Thyroid gland (tissue), 4 donors: ENCODE results near the gene CREB5. TPM values are rescaled to one million over a fixed set of nuclear protein-coding genes. Genes with fewer than 3 reads are reported as not detected.

Experiments used
- DNase-seq, 2 donors: peaks; one replicate each; pipeline ENCODE4 v3.0.0-alpha.2; 2019
- H3K27ac ChIP-seq, 3 donors: fragments of 200-600 bp; sonication (generic); 1 replicate in 2 of 3; 2 replicates in 1 of 3; pipeline ENCODE4 v1.5.1; 2016 to 2019; ENCODE audit warnings: mild to moderate bottlenecking in 1 of 3, moderate library complexity in 1 of 3
- H3K27me3 ChIP-seq: fragments of 200-600 bp; sonication (generic); one replicate; pipeline ENCODE4 v1.5.1; 2019
- H3K36me3 ChIP-seq, 2 donors: fragments of 200-600 bp; sonication (generic); one replicate each; pipeline ENCODE4 v1.5.1; 2016 to 2019
- H3K4me1 ChIP-seq, 2 donors: fragments of 200-600 bp; sonication (generic); one replicate each; pipeline ENCODE4 v1.5.1; 2017 to 2019
- H3K4me3 ChIP-seq, 3 donors: fragments of 200-600 bp; sonication (generic); replicated peaks in 1 of 3; 1 replicate in 2 of 3; 2 replicates in 1 of 3; pipeline ENCODE4 v1.5.1; 2016; ENCODE audit warnings: mild to moderate bottlenecking in 1 of 3
- H3K9me3 ChIP-seq: fragments of 200-600 bp; sonication (generic); one replicate; pipeline ENCODE4 v1.5.1; 2017
- POLR2A ChIP-seq, 2 donors: fragments of 450-650 bp; IDR thresholded peaks; one replicate each; pipeline ENCODE4 v1.6.1; 2017; ENCODE audit warnings: antibody characterized with exemption in 2 of 2, mild to moderate bottlenecking in 2 of 2, moderate library complexity in 1 of 2
- WGBS, 2 donors: methylation state at CpG; one replicate each; pipeline ENCODE4 v1.1.5; 2017; 5-methylcytosine and 5-hydroxymethylcytosine counted together
- intact Hi-C: fragments of 100-400 bp; cut with DNase I; formaldehyde crosslinking; loops from one replicate; pipeline ENCODE4 v1.15.1; 2023
- total RNA-seq, 4 donors: library from RNA; depleted of rRNA; stranded (reverse); fragments of >200 nt; gene quantifications; one replicate each; pipeline ENCODE4 v1.2.3, GENCODE V29; 2016
- TF ChIP-seq, protein P1 (sequence below), 6 experiments: fragments of 200-600 bp in 3 of 6; fragments of 450-650 bp in 3 of 6; sonication (generic) in 3 of 6; IDR thresholded peaks; one replicate each; pipeline ENCODE4 v1.5.1; 2016 to 2019; ENCODE audit warnings: antibody characterized with exemption in 6 of 6, mild to moderate bottlenecking in 2 of 6, inconsistent platforms in 1 of 6, moderate library complexity in 1 of 6

The CREB5 gene
- total RNA-seq, 4 donors from 2014 or later: 2.5 to 13.6 (median 6.5) TPM

DNA sequence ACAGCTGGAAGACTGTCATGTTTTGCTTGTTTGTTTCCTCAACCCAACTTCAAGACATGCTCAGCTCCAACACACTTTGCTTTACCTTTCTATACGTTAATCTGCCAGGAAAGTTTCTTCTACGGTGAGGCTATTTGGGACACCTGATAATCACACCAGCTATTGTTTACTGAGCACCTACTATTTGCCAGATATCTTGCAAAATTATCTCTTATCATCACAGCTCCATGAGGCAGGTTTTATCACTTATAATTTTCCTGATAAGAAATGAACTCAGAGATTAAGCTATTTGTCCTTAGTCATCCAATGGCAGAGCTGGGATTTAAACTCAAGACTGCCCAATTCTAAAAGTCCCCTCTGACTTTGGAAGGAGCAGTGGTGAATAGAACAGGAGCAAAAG, 117.4 kb downstream of the CREB5 start:
- no peak for TF ChIP-seq POLR2A (IDR thresholded peaks at IDR 0.05)
- TF ChIP-seq, protein P1, sequence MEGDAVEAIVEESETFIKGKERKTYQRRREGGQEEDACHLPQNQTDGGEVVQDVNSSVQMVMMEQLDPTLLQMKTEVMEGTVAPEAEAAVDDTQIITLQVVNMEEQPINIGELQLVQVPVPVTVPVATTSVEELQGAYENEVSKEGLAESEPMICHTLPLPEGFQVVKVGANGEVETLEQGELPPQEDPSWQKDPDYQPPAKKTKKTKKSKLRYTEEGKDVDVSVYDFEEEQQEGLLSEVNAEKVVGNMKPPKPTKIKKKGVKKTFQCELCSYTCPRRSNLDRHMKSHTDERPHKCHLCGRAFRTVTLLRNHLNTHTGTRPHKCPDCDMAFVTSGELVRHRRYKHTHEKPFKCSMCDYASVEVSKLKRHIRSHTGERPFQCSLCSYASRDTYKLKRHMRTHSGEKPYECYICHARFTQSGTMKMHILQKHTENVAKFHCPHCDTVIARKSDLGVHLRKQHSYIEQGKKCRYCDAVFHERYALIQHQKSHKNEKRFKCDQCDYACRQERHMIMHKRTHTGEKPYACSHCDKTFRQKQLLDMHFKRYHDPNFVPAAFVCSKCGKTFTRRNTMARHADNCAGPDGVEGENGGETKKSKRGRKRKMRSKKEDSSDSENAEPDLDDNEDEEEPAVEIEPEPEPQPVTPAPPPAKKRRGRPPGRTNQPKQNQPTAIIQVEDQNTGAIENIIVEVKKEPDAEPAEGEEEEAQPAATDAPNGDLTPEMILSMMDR (IDR thresholded peaks at IDR 0.05): no peak
- Histone ChIP-seq H3K4me1 (peaks cover 6 to 15% of the 10 kb centered on the region in 2 donors), H3K27ac (peak overlapping the region in 1 of 3 donors; percentile 26), H3K36me3 (no peaks in the 10 kb centered on the region), H3K27me3 (no peaks in the 10 kb centered on the region), H3K9me3 (no peaks in the 10 kb centered on the region), H3K4me3 (no peak overlapping the region)
- WGBS, 2 donors: 86% methylated on average over 2 of the region's 2 CpGs
- intact Hi-C loops: no loop called here
- no peak for DNase-seq

DNA sequence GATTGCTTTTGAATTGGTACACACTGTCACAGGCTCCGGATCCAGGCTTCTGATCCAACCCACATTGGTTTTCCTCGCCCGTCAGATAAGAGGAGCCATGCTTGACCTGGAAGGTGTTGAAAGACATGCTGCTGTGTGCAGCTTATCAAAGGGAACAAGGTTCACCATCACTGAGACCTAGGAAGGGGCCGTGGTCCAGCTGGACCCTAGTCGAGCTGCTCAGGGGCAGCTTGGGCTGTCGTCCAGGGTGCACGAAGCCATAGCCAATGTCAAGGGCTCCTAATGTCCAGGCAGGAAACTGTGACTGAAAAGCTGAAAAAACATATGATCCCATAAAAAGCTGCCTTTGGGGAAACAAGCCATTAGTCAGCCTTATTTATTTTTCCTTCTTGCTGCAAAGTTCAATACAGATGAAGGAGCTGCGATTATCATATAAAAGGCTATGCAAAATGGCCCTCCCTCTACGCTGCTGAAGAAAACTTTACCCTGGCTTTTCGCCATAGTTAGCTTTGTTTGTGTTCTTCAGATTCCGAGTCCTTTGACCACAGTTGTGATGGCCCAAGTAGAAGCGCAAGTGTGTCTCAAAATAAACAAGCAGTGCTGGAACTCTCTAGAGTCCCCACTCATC, 118.0 kb downstream of the CREB5 start:
- TF ChIP-seq, protein P1 (IDR thresholded peaks at IDR 0.05): no peak
- TF ChIP-seq POLR2A (IDR thresholded peaks at IDR 0.05): no peak
- Histone ChIP-seq H3K9me3 (no peaks in the 10 kb centered on the region), H3K36me3 (no peaks in the 10 kb centered on the region), H3K4me1 (peaks cover 6 to 15% of the 10 kb centered on the region in 2 donors), H3K4me3 (no peak overlapping the region), H3K27ac (no peak overlapping the region), H3K27me3 (no peaks in the 10 kb centered on the region)
- intact Hi-C loops: no loop called here
- 26 to 32% methylated on average over 12 of the region's 12 CpGs for WGBS, 2 donors
- peak; percentile 30 to 31 for DNase-seq

DNA sequence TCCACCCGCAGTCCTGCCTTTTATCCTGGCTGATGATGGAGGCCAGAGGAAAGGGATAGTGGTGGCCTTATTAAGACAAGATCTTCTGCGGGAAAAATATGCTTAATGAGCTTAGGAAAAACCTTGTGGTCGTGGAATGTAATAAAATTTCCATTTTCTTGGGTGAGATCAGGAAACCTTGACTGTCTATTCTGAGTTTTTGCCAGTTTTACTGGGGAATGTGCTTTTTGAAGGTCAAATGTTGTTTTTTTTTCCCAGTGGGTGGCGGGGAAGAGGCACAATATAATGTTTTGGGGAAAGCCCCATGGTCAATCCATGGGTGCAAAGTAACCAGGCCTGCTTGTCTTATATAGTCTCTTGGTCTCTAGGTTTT, 118.5 kb downstream of the CREB5 start:
- TF ChIP-seq, protein P1 (IDR thresholded peaks at IDR 0.05): no peak
- no peak for TF ChIP-seq POLR2A (IDR thresholded peaks at IDR 0.05)
- Histone ChIP-seq H3K27ac (no peak overlapping the region), H3K9me3 (no peaks in the 10 kb centered on the region), H3K4me1 (peaks cover 6 to 15% of the 10 kb centered on the region in 2 donors), H3K36me3 (no peaks in the 10 kb centered on the region), H3K27me3 (no peaks in the 10 kb centered on the region), H3K4me3 (no peak overlapping the region)
- no peak for DNase-seq
- 15 to 17% methylated on average over 4 of the region's 4 CpGs for WGBS, 2 donors
- intact Hi-C loops: no loop called here

DNA sequence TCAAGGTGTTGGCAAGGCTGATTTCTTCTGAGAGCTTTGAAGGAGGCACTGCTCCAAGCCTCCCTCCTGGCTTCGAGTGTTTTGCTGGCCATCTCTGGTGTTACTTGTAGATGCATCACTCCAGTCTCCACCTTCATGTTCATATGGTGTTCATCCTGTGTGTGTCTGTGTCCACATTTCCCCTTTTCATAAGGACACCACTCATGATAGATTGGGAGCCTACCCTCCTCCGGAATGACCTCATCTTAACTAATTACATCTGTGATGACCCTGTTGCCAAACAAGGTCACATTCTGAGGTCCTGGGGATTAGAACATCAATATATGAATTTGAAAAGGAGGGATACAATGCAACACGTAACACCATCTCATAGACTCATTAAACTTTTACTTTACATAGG, 119.0 kb downstream of the CREB5 start:
- Histone ChIP-seq H3K4me1 (peaks cover 6 to 15% of the 10 kb centered on the region in 2 donors), H3K36me3 (no peaks in the 10 kb centered on the region), H3K27ac (no peak overlapping the region), H3K27me3 (no peaks in the 10 kb centered on the region), H3K4me3 (no peak overlapping the region), H3K9me3 (no peaks in the 10 kb centered on the region)
- intact Hi-C loops: no loop called here
- 59 to 74% methylated on average over 3 of the region's 3 CpGs for WGBS, 2 donors
- peak; percentile 6 to 26 for DNase-seq
- TF ChIP-seq, protein P1 (IDR thresholded peaks at IDR 0.05): no peak
- no peak for TF ChIP-seq POLR2A (IDR thresholded peaks at IDR 0.05)

DNA sequence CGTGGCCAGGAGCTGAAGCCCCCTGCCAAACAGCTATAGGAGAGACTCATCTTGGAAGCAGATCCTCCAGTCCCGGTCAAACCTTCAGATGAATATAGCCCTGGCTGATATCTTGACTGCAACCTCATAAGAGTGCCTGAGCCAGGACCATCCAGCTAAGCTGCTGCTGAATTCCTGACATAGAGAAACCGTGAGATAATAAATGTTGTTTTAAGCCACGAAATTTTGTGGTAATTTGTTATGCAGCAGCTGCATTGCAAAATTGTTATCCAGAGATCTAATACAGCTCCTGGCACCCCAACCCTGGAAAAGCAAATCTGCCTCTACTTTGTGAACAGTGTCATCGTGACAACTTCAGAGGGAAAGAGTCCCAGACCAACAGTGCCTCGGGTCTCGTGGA, 119.9 kb downstream of the CREB5 start:
- no peaks in the 10 kb centered on the region for H3K27me3 ChIP-seq
- H3K4me3 ChIP-seq: no peak overlapping the region
- no peaks in the 10 kb centered on the region for H3K36me3 ChIP-seq
- 90 to 94% methylated on average over 7 of the region's 7 CpGs for WGBS, 2 donors
- H3K27ac ChIP-seq: no peak overlapping the region
- peaks cover 6 to 15% of the 10 kb centered on the region in 2 donors for H3K4me1 ChIP-seq
- no peak for DNase-seq
- intact Hi-C loops: no loop called here
- TF ChIP-seq, protein P1 (IDR thresholded peaks at IDR 0.05): no peak
- no peak for TF ChIP-seq POLR2A (IDR thresholded peaks at IDR 0.05)
- H3K9me3 ChIP-seq: no peaks in the 10 kb centered on the region
